HG03159 (cell line): ENCODE results near the gene RAB31.

Experiments
- ATAC-seq: cut with Tn5 transposase; IDR thresholded peaks from one replicate; pipeline ENCODE4 v1.9.1; 2021; ENCODE audit warnings: mild to moderate bottlenecking, moderate library complexity; ENCODE audit not compliant: unreplicated experiment

The RAB31 gene

DNA sequence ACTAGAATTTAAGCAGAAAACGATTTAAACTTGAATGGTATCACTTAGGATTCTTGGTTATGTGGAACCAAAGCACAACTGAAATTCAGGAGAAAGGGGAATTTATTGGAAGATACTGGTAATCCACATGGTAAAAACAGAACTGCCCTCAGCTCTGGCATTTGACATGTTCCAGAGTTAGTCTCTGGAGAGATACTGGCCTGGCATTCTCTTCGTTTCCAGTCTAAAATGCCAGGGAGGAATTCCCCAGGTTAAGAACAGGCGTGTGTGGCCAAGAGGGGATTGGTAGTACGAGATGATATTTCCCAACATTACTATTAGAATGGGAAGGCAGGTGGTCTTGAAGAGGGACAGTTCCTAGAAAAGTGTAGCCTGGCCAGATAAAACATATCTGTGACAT lies 109.2 kb downstream of the RAB31 start:
- no peak for ATAC-seq

DNA sequence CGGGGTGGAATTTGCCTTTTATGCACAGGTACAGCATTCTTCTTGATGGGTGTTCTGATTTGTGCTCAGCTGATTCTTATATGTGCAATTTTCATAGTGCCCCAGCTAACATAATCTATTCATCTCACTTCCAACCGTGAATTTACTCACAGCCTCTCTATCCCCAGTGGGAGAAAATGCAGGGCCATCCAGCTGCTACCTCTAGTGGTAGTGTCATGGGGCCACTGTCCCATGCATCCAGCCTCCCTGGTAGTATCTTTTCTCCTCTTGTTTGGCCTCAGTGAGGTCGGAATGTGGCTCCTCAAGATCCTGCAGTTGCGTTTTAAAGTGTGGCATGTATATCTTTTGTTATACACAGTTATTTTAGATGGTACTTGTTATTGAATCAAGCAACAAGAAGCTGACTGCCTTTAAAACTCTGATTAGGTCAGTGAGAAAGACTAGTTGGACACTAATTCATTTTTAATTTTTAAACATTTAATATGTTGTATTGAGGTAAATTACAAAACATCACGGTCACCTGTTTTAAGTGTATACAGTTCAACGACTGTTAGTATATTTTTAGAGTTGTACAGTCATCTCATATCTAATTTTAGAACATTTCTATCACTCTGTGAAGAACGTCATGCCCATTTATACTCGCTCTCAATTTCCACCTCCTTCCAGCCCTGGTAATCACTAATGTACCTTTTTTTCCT lies 109.8 kb downstream of the RAB31 start:
- ATAC-seq: no peak

DNA sequence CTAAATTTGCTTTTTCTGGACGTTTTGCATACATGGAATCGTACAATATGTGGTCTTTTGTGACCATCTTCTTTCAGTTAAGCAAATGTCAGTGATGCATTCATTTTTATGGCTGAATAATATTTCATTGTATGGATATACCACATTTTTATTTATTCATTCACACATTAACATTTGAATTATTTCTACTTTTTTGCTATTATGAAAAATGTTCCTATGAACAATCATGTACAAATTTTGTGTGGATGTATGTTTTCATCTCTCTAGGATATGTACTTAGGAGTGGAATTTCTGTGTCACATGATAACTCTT lies 110.3 kb downstream of the RAB31 start:
- ATAC-seq: no peak

DNA sequence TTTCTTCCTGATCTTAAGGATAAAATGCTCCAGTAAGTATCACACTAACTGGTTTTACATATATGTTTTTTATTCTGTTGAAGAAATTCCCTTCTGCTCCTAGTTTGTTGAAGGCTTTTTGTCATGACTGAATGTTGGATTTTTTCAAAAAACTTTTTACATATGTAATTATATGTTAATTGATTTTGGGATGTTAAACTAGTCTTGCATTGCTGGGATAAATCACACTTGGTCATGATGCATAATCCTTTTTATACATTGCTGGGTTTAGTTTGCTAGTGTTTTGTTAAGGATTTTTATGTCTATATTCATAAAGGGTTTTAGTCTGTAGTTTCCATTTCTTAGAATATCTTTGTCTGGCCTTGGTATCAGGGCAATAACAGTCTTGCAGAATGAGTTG lies 112.0 kb downstream of the RAB31 start:
- ATAC-seq: no peak

DNA sequence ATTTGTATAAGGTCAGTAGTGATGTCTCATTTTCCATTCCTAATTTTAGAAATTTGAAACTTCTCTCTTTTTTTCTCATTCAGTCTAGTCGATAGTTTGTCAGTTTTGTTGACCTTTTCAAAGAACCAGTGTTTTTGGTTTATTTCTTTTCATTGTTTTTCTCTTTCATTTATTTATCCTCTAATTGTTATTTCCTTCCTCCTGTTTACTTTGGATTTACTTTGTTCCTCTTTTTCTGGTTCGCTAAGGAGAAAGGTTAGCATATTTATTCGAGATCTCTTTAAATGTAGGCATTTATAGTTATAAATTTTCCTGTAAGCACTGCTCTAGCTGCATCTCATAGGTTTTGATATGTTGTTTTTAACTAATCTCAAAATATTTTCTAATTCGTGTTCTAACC lies 112.6 kb downstream of the RAB31 start:
- ATAC-seq: no peak

DNA sequence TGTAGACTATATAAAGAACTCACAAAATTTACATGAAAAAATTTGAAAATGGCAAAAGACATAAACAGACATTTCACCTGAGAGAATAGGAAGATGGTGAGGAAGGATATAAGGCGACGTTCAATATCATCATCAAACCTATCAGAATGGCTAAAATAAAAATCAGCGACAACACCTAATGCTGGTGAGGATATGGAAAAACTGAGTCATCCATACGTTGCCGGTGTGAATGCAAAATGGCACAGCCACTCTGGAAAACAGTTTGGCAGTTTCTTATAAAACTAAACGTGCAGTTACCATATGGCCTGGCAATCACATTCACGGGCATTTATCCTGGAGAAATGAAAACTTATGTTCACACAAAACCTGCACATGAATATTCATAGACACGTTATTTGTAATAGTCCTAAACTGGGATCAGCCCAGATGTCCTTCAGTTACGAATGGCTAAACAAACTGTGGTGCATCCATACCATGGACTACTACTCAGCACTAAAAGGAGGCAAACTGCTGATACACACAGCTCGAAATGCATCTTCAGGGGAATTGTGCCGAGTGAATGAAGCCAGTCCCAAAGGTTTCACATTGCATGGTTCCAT lies 114.6 kb downstream of the RAB31 start:
- ATAC-seq: no peak

DNA sequence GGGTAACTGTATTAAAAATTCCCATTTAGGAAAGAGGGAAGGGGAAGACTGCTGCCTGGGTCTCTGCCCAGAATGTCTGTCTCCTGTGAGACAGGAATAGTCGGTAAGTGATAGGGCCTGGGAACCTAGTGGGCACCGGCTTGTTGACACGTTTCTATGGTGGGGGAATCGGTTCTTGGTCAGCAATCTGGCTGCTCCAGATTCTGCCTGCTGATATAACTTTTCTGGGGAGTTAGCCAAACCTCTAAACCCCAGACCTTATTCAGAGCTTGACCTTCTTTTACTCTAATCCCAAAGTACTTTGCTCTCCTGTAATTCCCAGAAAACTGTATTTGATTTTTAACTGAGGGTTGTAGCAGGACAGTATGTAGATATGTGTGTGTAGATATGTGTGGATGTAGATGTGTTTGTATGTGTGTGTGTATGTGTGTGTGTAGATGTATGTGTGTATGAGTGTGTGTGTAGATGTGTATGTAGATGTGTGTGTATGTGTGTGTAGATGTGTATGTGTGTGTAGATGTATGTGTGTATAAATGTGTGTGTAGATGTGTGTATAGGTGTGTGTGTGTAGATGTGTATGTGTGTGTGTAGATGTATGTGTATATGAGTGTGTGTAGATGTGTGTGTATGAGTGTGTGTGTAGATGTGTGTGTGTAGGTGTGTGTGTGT lies 115.8 kb downstream of the RAB31 start:
- no peak for ATAC-seq

DNA sequence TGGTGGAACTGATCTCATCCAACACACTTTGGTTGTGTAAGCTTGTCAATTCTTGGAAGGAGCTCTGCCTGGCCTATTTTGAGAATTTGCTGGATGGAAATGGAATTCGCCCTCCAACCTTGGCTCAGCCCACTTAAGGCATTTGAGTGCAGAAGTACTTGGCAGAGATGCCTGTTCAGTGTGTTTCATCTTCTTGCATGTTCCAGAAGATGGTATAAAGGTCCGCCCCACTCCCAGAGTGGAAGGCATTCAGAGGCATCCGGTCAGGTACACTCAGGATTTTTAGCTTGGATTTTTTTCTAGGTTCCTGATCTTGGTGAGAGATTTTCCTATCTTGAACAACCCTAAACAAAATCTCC lies 116.4 kb downstream of the RAB31 start:
- no peak for ATAC-seq

DNA sequence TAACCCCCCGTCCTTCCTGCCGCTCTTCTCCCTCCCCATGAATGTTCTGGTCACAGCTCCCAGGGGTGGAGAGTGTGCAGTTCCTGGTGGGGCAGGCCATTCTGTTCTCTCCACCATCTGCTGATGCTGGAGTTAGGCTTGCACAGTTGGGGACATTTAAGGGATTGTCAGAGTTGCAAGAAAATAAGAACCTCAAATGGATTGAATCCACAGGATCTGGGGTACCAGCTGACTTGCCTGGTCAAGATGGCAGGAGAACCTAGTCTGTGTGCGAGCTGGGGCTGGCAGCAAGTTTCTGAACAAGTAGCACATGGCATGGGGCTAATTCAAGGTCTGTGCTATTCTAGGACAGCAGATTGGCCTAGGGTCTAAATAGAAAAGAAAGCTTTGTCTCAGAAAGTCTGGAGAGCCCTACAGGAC lies 116.9 kb downstream of the RAB31 start:
- ATAC-seq: no peak

DNA sequence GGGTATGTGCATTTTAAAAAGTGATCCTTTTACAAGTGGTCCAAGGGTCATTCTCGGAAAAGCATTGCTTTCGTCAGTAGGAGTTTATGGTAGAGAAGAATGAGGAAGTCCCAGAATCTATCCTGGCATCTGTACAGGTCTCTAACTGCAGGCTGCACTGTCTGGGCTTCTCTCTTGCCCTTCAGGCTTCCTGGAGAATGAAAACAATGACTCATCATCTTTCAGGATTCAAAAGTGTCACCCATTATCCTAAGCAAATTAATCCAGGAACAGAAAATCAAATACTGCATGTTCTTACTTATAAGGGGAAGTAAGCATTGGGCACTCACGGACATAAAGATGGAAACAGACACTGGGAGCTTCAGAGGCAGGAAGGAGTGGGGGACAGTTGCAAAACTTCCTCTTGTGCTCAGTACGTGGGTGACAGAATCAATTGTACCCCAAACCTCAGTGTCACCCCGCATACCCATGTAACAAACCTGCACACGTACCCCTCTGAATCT lies 117.5 kb downstream of the RAB31 start:
- ATAC-seq: no peak

DNA sequence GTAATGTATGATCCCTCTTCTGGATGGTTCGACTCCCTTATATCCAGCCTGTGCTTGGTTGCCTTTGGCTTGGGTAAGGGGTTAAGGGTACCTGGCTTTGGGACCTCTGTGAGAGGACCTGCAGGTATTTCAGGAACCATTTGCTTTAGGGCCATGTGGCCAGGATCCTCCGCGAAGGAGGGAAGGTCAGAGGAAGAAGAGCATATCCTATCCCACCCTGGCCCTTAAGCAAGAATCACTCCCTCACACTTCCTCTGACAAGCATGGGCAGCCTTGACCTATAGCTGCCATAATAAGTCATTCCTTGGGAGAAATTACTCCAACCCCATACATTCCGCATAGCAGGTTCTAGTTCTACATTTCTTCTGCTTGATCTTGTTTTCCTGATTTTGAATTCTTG lies 118.6 kb downstream of the RAB31 start:
- no peak for ATAC-seq

DNA sequence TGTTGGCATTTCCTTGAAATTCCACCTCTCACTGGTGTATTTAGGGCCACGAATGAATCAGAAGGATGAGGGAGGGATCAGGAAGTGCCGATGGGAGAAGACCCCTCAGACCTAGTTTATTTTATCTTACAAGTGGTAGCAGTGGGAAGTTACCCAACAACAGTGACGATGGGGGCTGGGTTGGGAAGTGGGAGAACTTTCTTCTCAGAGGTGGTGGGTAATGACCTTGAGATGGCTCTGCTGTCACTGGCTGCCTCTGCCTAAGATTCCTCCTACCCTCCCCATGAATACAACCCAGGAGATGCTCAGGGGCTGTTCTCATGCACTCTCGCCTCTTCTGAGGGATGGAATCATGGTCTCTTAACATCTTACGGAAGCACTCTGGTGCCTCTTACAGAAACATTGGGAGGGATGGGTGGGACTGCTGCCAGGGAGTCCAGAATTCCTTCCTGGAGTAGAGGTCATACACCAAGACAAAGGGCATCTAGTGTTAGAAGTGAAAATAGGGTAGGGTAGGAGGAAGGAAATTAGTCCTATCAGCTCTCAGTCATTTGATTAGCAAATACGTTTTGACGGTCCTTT lies 119.2 kb downstream of the RAB31 start:
- ATAC-seq: no peak

DNA sequence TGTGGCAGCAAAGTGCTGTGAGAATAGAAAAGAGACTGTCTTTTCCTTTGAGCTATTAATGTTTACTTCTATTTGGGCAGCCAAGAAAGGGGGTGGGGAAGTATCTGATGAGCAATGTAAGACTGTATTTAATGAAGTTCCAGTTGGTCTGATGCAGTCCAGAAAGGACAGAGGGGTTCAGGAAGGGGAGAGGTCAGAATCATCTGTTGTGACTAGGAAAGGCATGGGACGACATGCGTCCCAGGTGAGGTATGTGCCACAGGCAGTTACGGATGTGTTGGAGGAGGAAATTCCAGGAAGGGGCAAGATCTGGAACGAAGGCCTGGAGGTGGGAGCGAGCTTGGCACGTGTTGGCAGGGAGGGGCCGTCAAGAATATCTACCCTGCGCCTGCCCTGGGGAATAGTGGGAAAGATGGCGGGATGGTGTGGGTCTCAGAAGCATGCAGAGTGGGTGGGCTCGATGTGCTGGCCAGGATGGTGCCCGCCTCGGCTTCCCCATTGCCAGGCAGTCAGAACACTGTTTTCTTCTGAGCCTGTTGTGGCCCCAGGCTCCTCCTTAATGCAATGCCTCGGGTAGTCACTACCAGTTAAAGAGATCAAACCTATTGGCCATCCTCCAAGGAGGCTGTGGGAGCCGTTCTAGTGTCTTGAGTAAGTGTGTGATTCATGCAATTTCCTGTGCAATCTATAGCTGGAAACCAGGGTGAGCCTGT lies 119.8 kb downstream of the RAB31 start:
- no peak for ATAC-seq

DNA sequence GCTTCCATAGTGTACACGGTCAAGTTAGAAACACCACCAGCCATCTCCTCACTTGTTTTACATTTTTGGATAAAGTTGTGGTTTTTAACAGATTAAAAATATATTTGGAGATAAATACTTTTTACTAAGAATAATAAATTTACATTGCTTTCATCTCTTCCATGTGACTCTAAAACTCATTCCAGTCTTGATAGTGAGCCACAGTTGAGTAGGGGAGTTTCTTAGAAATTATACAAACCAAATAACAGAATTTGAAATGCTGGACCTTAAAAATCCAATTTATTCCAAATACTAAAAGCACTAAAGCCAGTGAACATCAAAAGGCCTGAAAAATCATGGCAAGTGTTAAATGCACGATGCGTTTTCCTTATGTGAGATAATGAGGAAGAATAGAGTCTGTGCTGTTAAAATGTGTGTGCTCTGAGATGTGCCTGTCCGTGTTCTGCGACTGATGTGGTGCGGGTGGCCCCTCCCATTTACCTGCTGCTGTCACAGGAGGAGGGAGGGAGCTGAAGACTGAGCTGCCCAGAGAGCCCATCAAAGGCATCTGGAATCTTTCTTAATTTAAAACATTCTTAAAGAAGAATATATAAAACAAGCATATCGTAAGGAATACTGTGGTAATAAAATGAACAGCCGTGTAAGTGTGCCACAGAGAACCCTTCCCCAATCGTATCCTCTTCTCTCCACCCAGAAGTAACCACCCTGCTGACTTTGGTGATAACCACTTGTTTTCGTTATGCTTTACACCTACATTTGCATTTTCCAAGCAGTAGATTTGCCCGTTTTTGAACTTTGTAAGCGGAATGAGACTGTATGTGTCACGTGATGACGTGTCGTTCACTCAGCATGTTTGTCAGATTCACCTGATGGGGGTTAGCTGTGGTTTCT lies 120.7 kb downstream of the RAB31 start:
- ATAC-seq: no peak

DNA sequence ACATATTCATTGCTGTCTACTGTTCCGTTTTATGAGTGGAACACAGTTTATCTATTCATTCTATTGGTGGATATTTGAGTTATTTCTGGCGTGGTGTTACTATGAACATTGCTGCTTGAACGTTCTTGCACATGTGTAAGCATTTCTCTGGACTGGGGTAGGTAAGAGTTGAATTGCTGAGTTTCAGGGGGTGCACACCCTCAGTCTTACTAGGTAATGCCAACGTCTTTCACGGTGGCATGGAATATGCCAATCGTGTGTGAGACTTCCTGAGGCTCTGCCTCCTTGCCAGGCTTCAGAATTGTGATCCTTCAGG lies 121.3 kb downstream of the RAB31 start:
- no peak for ATAC-seq

DNA sequence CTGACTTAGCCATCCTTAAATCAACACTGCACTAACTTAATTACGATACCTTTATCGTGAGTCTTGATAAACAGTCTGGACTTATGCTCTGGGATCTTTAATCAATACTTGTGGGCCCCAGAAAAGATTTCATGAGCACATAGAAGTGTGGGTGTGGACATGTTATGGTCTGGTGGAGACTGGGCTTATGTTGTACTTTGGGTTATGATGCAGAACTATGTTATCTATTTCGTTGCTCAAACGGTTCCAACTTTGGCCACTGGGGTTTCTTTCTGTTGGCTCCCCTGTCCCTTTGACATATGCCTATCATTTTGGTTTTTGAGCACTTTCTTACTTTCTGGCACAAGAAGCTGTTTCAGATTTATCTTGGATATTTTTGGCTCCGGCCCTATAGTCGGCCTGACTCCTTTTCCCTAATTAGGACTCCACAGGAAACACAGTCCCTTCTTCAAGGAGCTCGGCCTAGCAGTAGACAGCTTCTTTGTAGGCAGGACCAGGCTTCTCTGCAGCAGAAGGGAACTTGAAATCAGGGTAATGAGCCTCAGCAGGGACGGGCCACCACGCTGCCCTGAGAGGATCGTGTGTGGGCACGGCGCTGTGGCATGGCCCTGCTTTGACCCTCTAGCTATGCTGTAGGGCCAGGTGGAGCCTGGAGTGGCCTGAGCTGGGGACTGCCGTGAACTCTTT lies 123.1 kb downstream of the RAB31 start:
- no peak for ATAC-seq

DNA sequence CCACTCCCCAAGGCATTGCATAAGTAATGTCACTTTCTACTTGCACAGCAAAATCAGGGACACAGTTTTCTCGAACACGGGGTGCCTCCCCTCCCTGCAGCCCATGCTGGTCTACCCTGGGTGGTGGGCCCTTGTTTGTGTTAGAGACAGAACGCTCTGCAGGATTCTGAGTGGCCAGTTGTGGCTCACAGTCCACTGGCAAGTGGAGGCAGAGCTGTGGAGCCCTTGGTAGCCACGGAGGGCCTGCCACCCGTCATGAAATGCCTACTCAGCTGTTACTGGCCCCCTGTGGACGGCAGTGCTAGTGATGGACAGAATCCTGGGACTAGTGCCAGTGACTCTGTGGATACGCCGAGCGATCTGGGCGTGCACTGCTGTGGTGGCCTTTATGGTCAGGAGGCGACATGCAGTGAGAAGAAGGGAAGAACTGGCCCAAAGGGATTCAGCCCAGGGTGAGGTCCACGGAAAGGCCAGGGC lies 123.7 kb downstream of the RAB31 start:
- ATAC-seq: no peak

DNA sequence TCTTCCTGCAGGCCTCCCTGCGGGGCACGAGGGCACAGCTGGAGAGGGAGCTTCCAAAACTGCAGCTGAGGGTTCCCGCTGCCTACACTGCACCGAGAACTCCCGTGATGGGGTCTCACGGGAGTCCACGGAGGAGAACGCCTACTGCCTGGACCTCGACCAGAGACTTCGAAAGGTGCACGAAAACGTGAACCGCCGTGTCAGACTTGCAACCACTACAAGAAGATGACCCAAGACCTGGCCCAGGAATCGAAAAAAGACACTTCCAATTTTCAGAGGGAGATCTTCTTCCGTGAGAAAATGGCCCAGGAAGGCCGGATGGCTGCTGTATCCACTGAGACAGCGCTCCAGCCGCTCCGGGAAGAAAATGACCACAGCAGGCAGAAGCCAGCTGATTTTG lies 124.8 kb downstream of the RAB31 start:
- ATAC-seq: no peak

DNA sequence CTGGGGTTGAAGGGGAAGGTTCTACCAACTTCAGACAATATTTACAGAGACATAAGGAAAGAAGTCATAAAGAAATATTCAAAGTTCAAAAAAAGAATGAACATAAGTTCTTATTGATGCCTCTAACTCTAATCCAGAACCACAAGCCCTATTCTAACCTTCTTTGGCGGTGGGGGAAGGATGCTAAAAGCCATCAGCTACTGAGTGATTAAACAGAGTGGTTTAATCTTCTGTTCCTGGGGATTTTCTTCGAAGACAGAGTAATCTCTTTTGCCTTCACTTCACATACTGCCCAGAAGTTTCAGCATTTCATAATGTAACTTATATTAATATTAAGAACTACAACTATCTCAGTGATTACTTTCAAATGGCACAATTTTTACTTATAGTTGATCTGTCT lies 126.5 kb downstream of the RAB31 start:
- ATAC-seq: no peak
